B cell (primary cell): ENCODE measurements around the gene PALB2. TPM values are rescaled to one million over a fixed set of nuclear protein-coding genes. Genes with fewer than 3 reads are reported as not detected.

Source experiments
- ATAC-seq: fragments of 200-7000 bp; cut with Tn5 transposase; one replicate; pipeline ENCODE4 v1.10.0; 2021; ENCODE audit warnings: low read depth, mild to moderate bottlenecking, moderate number of reproducible peaks, moderate library complexity
- CTCF ChIA-PET: fragments of 350-600 bp; sonication (Branson Sonifier 250); formaldehyde crosslinking; loops from one replicate; lab custom pipeline; 2021; ENCODE audit warnings: antibody characterized with exemption, inconsistent platforms; lab: Charles Lee
- POLR2A ChIA-PET: fragments of 350-600 bp; sonication (Branson Sonifier 250); formaldehyde crosslinking; loops from one replicate; lab custom pipeline; 2021; ENCODE audit warnings: antibody characterized with exemption; lab: Charles Lee
- DNase-seq: peaks from one replicate; pipeline ENCODE4 v3.0.0; 2013
- H2AFZ ChIP-seq: 2 replicates; pipeline ENCODE4 v1.6.1; 2012; ENCODE audit warnings: mild to moderate bottlenecking, low read depth, low read length; ENCODE audit not compliant: insufficient read depth, poor library complexity, severe bottlenecking
- H3K27ac ChIP-seq, 2 donors: 1 replicate in 1 of 2; 2 replicates in 1 of 2; pipeline ENCODE4 v1.5.1; 2012 to 2013; ENCODE audit warnings: low read length in 2 of 2, mild to moderate bottlenecking in 2 of 2, moderate library complexity in 1 of 2
- H3K27me3 ChIP-seq, 4 experiments: fragments of 200-600 bp in 1 of 4; sonication (generic) in 1 of 4; replicated peaks in 1 of 4; 1 replicate in 2 of 4; 2 replicates in 2 of 4; pipeline versions ENCODE4 v1.6.1 to v1.7.0; 2013 to 2016; ENCODE audit warnings: low read length in 3 of 4, mild to moderate bottlenecking in 2 of 4, mixed read lengths in 1 of 4, moderate library complexity in 1 of 4; ENCODE audit not compliant: insufficient read depth in 4 of 4, control insufficient read depth in 3 of 4; ENCODE audit errors: control extremely low read depth in 1 of 4
- H3K36me3 ChIP-seq, 2 experiments: replicated peaks in 1 of 2; 1 replicate in 1 of 2; 2 replicates in 1 of 2; pipeline versions ENCODE4 v1.6.1 to v1.7.1; 2013; ENCODE audit warnings: low read length in 1 of 2; ENCODE audit not compliant: insufficient read depth in 2 of 2, control insufficient read depth in 1 of 2; ENCODE audit errors: control extremely low read depth in 1 of 2, extremely low read depth in 1 of 2
- H3K4me1 ChIP-seq, 2 donors: fragments of 200-600 bp in 1 of 2; sonication (generic) in 1 of 2; 1 replicate in 1 of 2; 2 replicates in 1 of 2; pipeline versions ENCODE4 v1.5.1 to v1.6.1; 2013 to 2017; ENCODE audit warnings: low read length in 2 of 2; ENCODE audit not compliant: control insufficient read depth in 2 of 2, insufficient read depth in 2 of 2
- H3K4me2 ChIP-seq: replicated peaks from 2 replicates; pipeline ENCODE3; 2012; ENCODE audit warnings: mild to moderate bottlenecking, low read depth, low read length; ENCODE audit not compliant: poor library complexity, severe bottlenecking
- H3K4me3 ChIP-seq, 5 experiments: fragments of 200-600 bp in 1 of 5; sonication (generic) in 1 of 5; 1 replicate in 3 of 5; 2 replicates in 2 of 5; pipeline versions ENCODE4 v1.5.1 to v1.7.0; 2011 to 2016; ENCODE audit warnings: low read length in 4 of 5, mild to moderate bottlenecking in 4 of 5, low read depth in 2 of 5, control low read depth in 1 of 5, moderate library complexity in 1 of 5; ENCODE audit not compliant: insufficient read depth in 1 of 5; ENCODE audit errors: control extremely low read depth in 1 of 5, extremely low read depth in 1 of 5
- H3K79me2 ChIP-seq: fragments of 200-600 bp; sonication (generic); one replicate; pipeline ENCODE4 v1.6.0; 2016; ENCODE audit warnings: low read length; ENCODE audit not compliant: control insufficient read depth, insufficient read depth
- H3K9ac ChIP-seq: fragments of 200-600 bp; sonication (generic); 2 replicates; pipeline ENCODE4 v1.6.1; 2017; ENCODE audit warnings: mild to moderate bottlenecking, low read length, moderate library complexity
- H3K9me3 ChIP-seq, 3 donors: one replicate each; pipeline versions ENCODE4 v1.6.1 to v1.7.1; 2013; ENCODE audit warnings: low read length in 2 of 3; ENCODE audit not compliant: control insufficient read depth in 2 of 3, insufficient read depth in 1 of 3; ENCODE audit errors: control extremely low read depth in 1 of 3
- H4K20me1 ChIP-seq: 2 replicates; pipeline ENCODE4 v1.6.0; 2012; ENCODE audit warnings: mild to moderate bottlenecking, low read length; ENCODE audit not compliant: insufficient read depth, control insufficient read depth, poor library complexity, severe bottlenecking
- H3K27ac Mint-ChIP-seq: one replicate; pipeline ENCODE4 v1.8.0; 2021; ENCODE audit warnings: mixed read lengths
- H3K27me3 Mint-ChIP-seq: one replicate; pipeline ENCODE4 v1.8.0; 2021; ENCODE audit warnings: mixed read lengths
- H3K4me1 Mint-ChIP-seq: one replicate; pipeline ENCODE4 v1.8.0; 2021; ENCODE audit warnings: mixed read lengths
- H3K4me3 Mint-ChIP-seq: one replicate; pipeline ENCODE4 v1.8.0; 2021; ENCODE audit warnings: mixed read lengths
- H3K9me3 Mint-ChIP-seq: one replicate; pipeline ENCODE4 v1.8.0; 2022; ENCODE audit warnings: mixed read lengths; ENCODE audit not compliant: insufficient read depth
- EZH2 ChIP-seq: IDR thresholded peaks from 2 replicates; pipeline ENCODE4 v1.6.1; 2012; ENCODE audit warnings: borderline replicate concordance, low read depth, mild to moderate bottlenecking, moderate library complexity, low read length; ENCODE audit not compliant: insufficient read depth, poor library complexity, severe bottlenecking
- whole genome bisulfite sequencing: methylation state at CpG from one replicate; pipeline ENCODE4 v1.1.5; 2013; ENCODE audit warnings: missing lambda C conversion rate; ENCODE audit not compliant: insufficient coverage; 5-methylcytosine and 5-hydroxymethylcytosine counted together
- intact Hi-C: fragments of 100-400 bp; cut with micrococcal nuclease; formaldehyde crosslinking; loops from one replicate; pipeline ENCODE4 v1.10.0; 2022
- polyA plus RNA-seq: library from polyadenylated mRNA; depleted of rRNA; stranded (reverse); fragments of >200 nt; gene quantifications from 2 replicates; pipeline ENCODE4 v1.2.3, GENCODE V29; 2012
- total RNA-seq, 2 donors: library from RNA; stranded (reverse); fragments of 120-200 nt in 1 of 2; gene quantifications; 1 replicate in 1 of 2; 2 replicates in 1 of 2; pipeline versions ENCODE4 v1.2.3 to v1.2.4, GENCODE V29; 2013 to 2022
- TF ChIP-seq, protein P1 (sequence below): fragments of 200-600 bp; IDR thresholded peaks from one replicate; pipeline ENCODE4 v1.8.0; 2022; ENCODE audit warnings: antibody characterized with exemption, mild to moderate bottlenecking

Gene PALB2
- total and polyA plus RNA-seq, 2 donors (not counting 1 experiment from before 2014, with no cell fraction given): 3.6 to 16.3 TPM

DNA sequence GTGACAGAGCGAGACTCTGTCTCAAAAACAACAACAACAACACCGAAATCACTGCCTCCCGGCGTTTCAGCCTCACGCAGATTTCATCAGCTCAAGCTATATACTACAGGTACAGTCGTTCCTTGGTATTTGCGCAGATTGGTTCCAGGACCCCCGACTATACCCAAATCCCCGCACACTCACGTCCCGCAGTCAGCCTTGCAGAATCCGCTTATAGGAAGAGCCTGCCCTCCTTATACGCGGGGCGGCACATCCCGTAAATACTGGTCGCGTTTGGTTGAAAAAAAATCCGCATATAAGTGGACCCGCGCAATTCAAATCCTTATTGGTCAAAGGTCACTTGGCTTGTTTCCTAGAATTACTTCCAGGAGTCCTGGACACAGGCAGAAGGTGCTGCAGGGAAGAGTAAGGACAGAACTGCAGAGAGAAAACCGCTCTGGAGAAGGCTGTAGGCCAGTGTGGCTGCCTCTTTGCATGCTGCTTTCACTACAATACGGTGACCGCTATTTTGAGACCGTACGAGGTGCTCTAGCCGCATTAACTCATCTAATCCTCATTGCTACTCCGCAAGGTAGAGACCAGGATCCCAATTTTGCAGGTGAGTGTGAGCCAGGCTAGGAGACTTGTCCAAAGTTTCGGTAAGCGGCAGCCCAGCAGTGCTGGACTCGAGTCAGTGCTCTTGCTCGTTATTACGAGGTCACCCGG is 45.7 kb downstream of the PALB2 start:
- ChIA-PET POLR2A (no interaction called here), CTCF (interaction anchor here (1.8 kb wide), 1 partner anchor 40 kb away, joined by 5 read pairs; no protein-coding TSS in a partner anchor)
- ATAC-seq (no peak), DNase-seq (no peak)
- Histone ChIP-seq H3K4me1 (peaks cover 15 to 19% of the 10 kb centered on the region in 2 donors), H3K4me3 (peak overlapping the region; percentile 72 to 92 (median 87)), H3K79me2 (peaks cover 67% of the 10 kb centered on the region), H3K4me2 (peak overlapping the region; percentile 92), H3K27me3 (no peaks in the 10 kb centered on the region), H3K27ac (peak overlapping the region in 1 of 2 donors; percentile 91), H3K9me3 (no peaks in the 10 kb centered on the region), H3K36me3 (peaks cover 0 to 28% of the 10 kb centered on the region in 2 experiments), H3K9ac (peak overlapping the region; percentile 97), H2AFZ (peak overlapping the region; percentile 97), H4K20me1 (peaks cover 50% of the 10 kb centered on the region)
- WGBS: 26% methylated on average over 34 of the region's 34 CpGs
- peak overlapping the region; percentile 56 for H3K27ac Mint-ChIP-seq
- intact Hi-C loops: loop anchor here (5.0 kb wide), 1 partner anchor 1643 kb away; the partner anchor contains the start of gene UQCRC2
- H3K27me3 Mint-ChIP-seq: no peaks in the 10 kb centered on the region
- TF ChIP-seq EZH2: no peak
- TF ChIP-seq, protein P1, sequence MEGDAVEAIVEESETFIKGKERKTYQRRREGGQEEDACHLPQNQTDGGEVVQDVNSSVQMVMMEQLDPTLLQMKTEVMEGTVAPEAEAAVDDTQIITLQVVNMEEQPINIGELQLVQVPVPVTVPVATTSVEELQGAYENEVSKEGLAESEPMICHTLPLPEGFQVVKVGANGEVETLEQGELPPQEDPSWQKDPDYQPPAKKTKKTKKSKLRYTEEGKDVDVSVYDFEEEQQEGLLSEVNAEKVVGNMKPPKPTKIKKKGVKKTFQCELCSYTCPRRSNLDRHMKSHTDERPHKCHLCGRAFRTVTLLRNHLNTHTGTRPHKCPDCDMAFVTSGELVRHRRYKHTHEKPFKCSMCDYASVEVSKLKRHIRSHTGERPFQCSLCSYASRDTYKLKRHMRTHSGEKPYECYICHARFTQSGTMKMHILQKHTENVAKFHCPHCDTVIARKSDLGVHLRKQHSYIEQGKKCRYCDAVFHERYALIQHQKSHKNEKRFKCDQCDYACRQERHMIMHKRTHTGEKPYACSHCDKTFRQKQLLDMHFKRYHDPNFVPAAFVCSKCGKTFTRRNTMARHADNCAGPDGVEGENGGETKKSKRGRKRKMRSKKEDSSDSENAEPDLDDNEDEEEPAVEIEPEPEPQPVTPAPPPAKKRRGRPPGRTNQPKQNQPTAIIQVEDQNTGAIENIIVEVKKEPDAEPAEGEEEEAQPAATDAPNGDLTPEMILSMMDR: no peak
- H3K4me3 Mint-ChIP-seq: peak overlapping the region; percentile 86
- H3K4me1 Mint-ChIP-seq: peaks cover 24% of the 10 kb centered on the region
- no peaks in the 10 kb centered on the region for H3K9me3 Mint-ChIP-seq

DNA sequence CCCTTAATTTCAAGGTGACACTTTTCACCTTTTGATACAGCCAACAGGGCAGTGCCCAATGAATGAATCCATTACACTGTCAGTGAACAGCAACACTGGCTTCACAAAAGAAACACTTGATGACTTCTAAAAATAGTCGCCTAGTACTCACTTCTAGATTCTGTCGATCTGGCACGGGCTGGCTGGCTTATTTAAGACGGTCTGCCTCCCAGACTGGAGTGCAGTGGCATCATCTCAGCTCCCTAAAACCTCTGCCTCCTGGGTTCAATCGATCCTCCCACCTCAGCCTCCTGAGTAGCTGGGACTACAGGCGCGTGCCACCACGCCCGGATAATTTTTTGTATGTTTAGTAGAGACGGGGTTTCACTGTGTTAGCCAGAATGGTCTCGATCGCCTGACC is 46.9 kb downstream of the PALB2 start:
- Mint-ChIP-seq H3K27me3 (no peaks in the 10 kb centered on the region), H3K4me1 (peaks cover 24% of the 10 kb centered on the region), H3K27ac (no peak overlapping the region), H3K4me3 (no peak overlapping the region), H3K9me3 (no peaks in the 10 kb centered on the region)
- ATAC-seq (no peak), DNase-seq (no peak)
- Histone ChIP-seq H3K9ac (no peak overlapping the region), H3K79me2 (peaks cover 79% of the 10 kb centered on the region), H3K36me3 (peaks cover 0 to 40% of the 10 kb centered on the region in 2 experiments), H3K4me1 (peaks cover 15 to 19% of the 10 kb centered on the region in 2 donors), H4K20me1 (peaks cover 60% of the 10 kb centered on the region), H3K4me3 (no peak overlapping the region), H3K9me3 (no peaks in the 10 kb centered on the region), H3K27ac (no peak overlapping the region), H2AFZ (no peak overlapping the region), H3K27me3 (no peaks in the 10 kb centered on the region), H3K4me2 (no peak overlapping the region)
- CTCF ChIA-PET: no interaction called here
- POLR2A ChIA-PET: no interaction called here
- intact Hi-C loops: no loop called here
- TF ChIP-seq, protein P1: no peak
- TF ChIP-seq EZH2: no peak
- WGBS: 97% methylated on average over 6 of the region's 12 CpGs
